Measurements from ENCODE around the gene NRTN. TPM values are rescaled to one million over a fixed set of nuclear protein-coding genes. Genes with fewer than 3 reads are reported as not detected.

Gene NRTN
- total and polyA plus RNA-seq, 4 donors: 1.3 to 5.3 (median 3.5) TPM

- no peak overlapping the region for H3K4me3 ChIP-seq (ENCODE audit: low read depth in 1 of 3, low read length in 3 of 3)
- no peaks in the 10 kb centered on the region for H3K27me3 ChIP-seq (ENCODE audit: control insufficient read depth in 4 of 4, insufficient read depth in 4 of 4, low read length in 3 of 4)
- TF ChIP-seq RXRA (IDR thresholded peaks at IDR 0.05) (no peak), HNF4A (conservative IDR thresholded peaks at IDR 0.05) (no peak), JUND (IDR thresholded peaks at IDR 0.05) (no peak)
- TF ChIP-seq, protein P1, sequence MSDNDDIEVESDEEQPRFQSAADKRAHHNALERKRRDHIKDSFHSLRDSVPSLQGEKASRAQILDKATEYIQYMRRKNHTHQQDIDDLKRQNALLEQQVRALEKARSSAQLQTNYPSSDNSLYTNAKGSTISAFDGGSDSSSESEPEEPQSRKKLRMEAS (IDR thresholded peaks at IDR 0.05): no peak
- TF ChIP-seq, protein P2, sequence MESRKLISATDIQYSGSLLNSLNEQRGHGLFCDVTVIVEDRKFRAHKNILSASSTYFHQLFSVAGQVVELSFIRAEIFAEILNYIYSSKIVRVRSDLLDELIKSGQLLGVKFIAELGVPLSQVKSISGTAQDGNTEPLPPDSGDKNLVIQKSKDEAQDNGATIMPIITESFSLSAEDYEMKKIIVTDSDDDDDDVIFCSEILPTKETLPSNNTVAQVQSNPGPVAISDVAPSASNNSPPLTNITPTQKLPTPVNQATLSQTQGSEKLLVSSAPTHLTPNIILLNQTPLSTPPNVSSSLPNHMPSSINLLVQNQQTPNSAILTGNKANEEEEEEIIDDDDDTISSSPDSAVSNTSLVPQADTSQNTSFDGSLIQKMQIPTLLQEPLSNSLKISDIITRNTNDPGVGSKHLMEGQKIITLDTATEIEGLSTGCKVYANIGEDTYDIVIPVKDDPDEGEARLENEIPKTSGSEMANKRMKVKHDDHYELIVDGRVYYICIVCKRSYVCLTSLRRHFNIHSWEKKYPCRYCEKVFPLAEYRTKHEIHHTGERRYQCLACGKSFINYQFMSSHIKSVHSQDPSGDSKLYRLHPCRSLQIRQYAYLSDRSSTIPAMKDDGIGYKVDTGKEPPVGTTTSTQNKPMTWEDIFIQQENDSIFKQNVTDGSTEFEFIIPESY (IDR thresholded peaks at IDR 0.05): no peak
- H3K9me3 ChIP-seq (ENCODE audit: control insufficient read depth in 4 of 4, low read length in 3 of 4): no peaks in the 10 kb centered on the region
- no peaks in the 10 kb centered on the region for H3K36me3 ChIP-seq (ENCODE audit: control insufficient read depth in 4 of 4, insufficient read depth in 3 of 4, low read depth in 1 of 4, low read length in 3 of 4)
- WGBS: 90% methylated on average over 9 of the region's 9 CpGs
- H3K9ac ChIP-seq (ENCODE audit: low read depth in 1 of 2, low read length in 2 of 2): no peak overlapping the region
- H3K27ac ChIP-seq (ENCODE audit: low read depth in 1 of 2, low read length in 2 of 2): no peak overlapping the region
- DNase-seq (ENCODE audit: low spot score): no peak
- no peaks in the 10 kb centered on the region for H3K4me1 ChIP-seq (ENCODE audit: control insufficient read depth in 4 of 4, insufficient read depth in 4 of 4, low read length in 3 of 4)
Measured at GRCh38 chr19:5864013-5864720, 59.3 kb downstream of the NRTN start.

DNA sequence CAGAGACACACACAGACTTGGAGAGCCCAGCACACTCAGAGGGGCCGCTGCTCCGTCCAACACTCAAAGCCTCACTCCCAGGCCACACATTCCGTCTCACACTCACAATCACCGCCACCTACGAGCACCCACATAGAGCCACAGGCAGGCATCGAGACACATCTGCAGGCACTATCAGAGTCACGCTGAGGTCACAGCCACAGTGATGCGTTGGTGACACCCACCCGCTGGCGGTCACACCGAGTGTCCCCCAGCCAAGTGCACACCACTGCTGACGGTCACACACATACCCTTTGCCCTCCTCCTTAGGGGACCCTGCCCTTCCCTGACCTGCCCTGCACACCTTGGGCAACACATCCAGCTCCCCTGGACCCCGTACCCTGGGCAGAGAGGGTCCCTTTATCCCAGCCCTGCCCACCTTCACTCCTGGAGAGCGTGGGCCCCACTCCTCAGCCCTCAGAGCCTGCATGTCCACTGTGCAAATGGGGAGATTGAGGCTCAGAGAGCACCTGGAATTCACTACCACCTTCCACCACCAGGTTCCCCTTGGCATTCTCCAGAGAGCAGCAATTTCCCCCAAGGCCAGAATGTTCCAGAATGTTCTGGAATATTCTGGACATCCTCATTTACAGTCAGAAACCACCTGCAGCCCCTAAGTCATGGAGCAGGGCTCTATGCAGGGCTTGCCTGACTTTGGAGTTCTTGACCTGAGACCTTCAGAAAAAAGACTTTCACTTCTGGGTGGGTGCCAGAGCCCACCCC is 60.0 kb downstream of the NRTN start:
- no peak overlapping the region for H3K27ac ChIP-seq (ENCODE audit: low read depth in 1 of 2, low read length in 2 of 2)
- TF ChIP-seq RAD21 (IDR thresholded peaks at IDR 0.05) (no peak), EGR1 (IDR thresholded peaks at IDR 0.05; ENCODE audit: low read depth in 2 of 2) (no peak), JUND (IDR thresholded peaks at IDR 0.05) (no peak), HNF4A (conservative IDR thresholded peaks at IDR 0.05) (no peak), RXRA (IDR thresholded peaks at IDR 0.05) (no peak), FOXA1 (IDR thresholded peaks at IDR 0.05) (no peak), TAF1 (conservative IDR thresholded peaks at IDR 0.05) (no peak), HNF4G (IDR thresholded peaks at IDR 0.05) (no peak), YY1 (IDR thresholded peaks at IDR 0.05) (no peak), FOXA2 (IDR thresholded peaks at IDR 0.05) (no peak), NR2F2 (IDR thresholded peaks at IDR 0.05) (no peak), GABPA (IDR thresholded peaks at IDR 0.05 in 1 of 2, conservative IDR thresholded peaks at IDR 0.05 in 1 of 2) (no peak), SP1 (IDR thresholded peaks at IDR 0.05) (no peak)
- TF ChIP-seq, protein P1 (IDR thresholded peaks at IDR 0.05): no peak
- TF ChIP-seq, protein P3, sequence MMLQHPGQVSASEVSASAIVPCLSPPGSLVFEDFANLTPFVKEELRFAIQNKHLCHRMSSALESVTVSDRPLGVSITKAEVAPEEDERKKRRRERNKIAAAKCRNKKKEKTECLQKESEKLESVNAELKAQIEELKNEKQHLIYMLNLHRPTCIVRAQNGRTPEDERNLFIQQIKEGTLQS (IDR thresholded peaks at IDR 0.05): no peak
- TF ChIP-seq, protein P2 (IDR thresholded peaks at IDR 0.05): no peak
- TF ChIP-seq, protein P4, sequence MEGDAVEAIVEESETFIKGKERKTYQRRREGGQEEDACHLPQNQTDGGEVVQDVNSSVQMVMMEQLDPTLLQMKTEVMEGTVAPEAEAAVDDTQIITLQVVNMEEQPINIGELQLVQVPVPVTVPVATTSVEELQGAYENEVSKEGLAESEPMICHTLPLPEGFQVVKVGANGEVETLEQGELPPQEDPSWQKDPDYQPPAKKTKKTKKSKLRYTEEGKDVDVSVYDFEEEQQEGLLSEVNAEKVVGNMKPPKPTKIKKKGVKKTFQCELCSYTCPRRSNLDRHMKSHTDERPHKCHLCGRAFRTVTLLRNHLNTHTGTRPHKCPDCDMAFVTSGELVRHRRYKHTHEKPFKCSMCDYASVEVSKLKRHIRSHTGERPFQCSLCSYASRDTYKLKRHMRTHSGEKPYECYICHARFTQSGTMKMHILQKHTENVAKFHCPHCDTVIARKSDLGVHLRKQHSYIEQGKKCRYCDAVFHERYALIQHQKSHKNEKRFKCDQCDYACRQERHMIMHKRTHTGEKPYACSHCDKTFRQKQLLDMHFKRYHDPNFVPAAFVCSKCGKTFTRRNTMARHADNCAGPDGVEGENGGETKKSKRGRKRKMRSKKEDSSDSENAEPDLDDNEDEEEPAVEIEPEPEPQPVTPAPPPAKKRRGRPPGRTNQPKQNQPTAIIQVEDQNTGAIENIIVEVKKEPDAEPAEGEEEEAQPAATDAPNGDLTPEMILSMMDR (IDR thresholded peaks at IDR 0.05; ENCODE audit: low read depth, low read length, missing input control): no peak
- TF ChIP-seq, protein P5, sequence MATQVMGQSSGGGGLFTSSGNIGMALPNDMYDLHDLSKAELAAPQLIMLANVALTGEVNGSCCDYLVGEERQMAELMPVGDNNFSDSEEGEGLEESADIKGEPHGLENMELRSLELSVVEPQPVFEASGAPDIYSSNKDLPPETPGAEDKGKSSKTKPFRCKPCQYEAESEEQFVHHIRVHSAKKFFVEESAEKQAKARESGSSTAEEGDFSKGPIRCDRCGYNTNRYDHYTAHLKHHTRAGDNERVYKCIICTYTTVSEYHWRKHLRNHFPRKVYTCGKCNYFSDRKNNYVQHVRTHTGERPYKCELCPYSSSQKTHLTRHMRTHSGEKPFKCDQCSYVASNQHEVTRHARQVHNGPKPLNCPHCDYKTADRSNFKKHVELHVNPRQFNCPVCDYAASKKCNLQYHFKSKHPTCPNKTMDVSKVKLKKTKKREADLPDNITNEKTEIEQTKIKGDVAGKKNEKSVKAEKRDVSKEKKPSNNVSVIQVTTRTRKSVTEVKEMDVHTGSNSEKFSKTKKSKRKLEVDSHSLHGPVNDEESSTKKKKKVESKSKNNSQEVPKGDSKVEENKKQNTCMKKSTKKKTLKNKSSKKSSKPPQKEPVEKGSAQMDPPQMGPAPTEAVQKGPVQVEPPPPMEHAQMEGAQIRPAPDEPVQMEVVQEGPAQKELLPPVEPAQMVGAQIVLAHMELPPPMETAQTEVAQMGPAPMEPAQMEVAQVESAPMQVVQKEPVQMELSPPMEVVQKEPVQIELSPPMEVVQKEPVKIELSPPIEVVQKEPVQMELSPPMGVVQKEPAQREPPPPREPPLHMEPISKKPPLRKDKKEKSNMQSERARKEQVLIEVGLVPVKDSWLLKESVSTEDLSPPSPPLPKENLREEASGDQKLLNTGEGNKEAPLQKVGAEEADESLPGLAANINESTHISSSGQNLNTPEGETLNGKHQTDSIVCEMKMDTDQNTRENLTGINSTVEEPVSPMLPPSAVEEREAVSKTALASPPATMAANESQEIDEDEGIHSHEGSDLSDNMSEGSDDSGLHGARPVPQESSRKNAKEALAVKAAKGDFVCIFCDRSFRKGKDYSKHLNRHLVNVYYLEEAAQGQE (IDR thresholded peaks at IDR 0.05): no peak
- DNase-seq (ENCODE audit: low spot score): no peak
- 87% methylated on average over 14 of the region's 14 CpGs for WGBS
- H3K9me3 ChIP-seq (ENCODE audit: control insufficient read depth in 4 of 4, low read length in 3 of 4): no peaks in the 10 kb centered on the region
- H3K27me3 ChIP-seq (ENCODE audit: control insufficient read depth in 4 of 4, insufficient read depth in 4 of 4, low read length in 3 of 4): no peaks in the 10 kb centered on the region
- no peak overlapping the region for H3K4me3 ChIP-seq (ENCODE audit: low read depth in 1 of 3, low read length in 3 of 3)
- H3K36me3 ChIP-seq (ENCODE audit: control insufficient read depth in 4 of 4, insufficient read depth in 3 of 4, low read depth in 1 of 4, low read length in 3 of 4): no peaks in the 10 kb centered on the region
- H3K9ac ChIP-seq (ENCODE audit: low read depth in 1 of 2, low read length in 2 of 2): no peak overlapping the region
- H3K4me1 ChIP-seq (ENCODE audit: control insufficient read depth in 4 of 4, insufficient read depth in 4 of 4, low read length in 3 of 4): peaks cover 0 to 2% (median under 1%) of the 10 kb centered on the region in 4 donors

All from liver (tissue), 9 donors.